Fibroblast of peridontal ligament (primary cell): ENCODE results near the gene ZFYVE28.
A peak's percentile ranks its signal among the peaks of the same experiment; 100 is the strongest.
"Not testable (repeated sequence)": the region's sequence is repeated elsewhere in the genome, so short reads cannot be mapped to it uniquely, and the experiment has no call there.

Experiments
- DNase-seq: peaks from one replicate; pipeline ENCODE4 v3.0.0-alpha.2; 2010; ENCODE audit errors: extremely low read depth

The ZFYVE28 gene

DNA sequence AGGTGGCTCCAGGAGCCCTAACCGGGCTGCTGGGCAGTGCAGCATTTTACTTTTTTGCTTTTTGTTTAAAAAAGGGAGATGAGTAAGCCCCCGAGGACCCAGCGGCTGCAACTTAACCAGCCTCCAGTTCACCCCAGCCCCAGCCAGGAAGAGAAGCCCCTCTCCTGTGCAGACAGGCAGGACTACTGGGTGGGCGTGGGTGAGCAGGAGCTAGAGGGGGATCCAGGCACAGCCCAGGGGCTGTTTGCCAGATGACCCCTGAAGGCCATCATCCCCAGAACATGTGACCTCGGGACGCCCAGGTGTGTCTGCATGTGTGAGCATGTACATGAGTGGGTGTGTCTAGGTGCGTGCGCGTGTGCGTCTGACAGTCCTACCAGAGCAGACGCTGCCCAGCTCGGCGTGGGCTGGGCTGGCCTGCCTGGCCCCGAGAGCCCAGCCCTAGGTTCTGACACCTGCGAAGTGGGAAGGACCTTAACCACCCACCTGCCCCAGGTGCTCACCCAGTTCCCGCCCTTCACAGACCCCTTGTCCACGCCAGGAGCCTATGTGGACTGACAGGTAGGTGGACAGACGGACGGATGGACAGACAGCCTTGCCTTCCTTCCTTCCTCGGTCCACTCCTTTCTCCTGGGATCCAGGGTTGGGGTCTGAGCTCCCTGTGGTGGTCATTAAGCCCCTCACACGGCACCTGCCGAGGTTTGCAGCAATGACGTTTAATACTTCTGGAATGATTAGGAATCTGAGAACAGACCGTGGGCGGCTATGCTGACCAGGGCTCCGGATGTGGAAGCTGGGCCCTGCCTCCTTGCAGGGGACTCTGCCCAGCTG, 168.7 kb downstream of the ZFYVE28 start:
- DNase-seq: no peak

DNA sequence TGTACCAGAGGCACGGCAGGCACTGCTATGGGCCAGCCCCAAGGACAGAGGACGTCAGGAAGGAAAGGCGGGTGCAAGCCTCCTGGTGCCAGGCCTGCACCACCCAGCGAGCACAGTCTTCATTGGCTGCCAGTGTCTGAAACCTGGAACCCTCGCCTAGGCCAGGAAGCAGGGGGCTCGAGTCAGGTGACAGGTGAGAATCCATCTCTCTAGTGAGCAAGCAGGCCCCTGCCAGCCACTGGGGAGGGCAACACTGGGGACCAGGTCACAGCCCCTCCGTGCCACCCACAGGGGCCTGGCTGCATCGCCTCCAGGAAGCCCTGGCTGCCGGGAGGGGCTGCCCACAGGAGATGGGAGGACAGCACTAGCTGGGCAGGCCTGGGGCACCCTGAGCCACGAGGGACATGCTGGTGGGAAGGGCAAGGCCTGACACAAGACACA, 169.6 kb downstream of the ZFYVE28 start:
- no peak for DNase-seq

DNA sequence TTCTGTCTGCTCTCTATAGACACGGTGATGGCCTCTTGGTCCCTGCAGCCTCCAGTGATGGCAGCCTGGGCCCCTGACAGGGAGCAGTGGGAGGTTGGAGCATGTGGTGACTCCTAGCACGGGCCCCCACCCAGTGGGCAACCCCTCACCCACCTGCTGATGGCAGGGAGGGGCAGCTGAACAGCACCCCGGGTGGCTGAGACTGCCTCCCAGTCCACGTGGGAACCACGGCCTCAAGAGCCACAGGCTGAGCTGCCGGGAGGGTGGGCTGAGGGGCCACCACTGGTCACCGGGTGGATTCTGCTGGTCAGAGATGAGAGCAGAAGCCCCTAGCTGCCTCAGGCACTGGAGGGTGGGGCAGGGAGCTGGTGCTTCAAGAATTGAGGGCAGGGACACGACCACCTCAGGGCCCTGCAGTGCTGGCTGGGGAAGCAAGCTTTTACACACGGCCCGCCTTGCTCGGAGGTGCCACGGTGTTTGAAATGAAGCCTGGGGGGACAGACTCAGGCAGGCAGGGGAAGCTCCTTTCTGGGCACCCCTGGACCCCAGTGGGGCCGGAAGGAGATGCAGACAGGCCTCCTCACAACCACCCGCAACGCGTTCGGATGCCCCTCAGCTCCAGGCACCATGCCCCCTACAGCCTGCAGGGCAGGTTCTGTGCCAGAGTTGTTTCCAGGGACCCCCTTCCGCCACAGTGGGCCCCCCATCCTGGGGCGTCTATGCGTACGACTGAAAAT, 170.2 kb downstream of the ZFYVE28 start:
- no peak for DNase-seq

DNA sequence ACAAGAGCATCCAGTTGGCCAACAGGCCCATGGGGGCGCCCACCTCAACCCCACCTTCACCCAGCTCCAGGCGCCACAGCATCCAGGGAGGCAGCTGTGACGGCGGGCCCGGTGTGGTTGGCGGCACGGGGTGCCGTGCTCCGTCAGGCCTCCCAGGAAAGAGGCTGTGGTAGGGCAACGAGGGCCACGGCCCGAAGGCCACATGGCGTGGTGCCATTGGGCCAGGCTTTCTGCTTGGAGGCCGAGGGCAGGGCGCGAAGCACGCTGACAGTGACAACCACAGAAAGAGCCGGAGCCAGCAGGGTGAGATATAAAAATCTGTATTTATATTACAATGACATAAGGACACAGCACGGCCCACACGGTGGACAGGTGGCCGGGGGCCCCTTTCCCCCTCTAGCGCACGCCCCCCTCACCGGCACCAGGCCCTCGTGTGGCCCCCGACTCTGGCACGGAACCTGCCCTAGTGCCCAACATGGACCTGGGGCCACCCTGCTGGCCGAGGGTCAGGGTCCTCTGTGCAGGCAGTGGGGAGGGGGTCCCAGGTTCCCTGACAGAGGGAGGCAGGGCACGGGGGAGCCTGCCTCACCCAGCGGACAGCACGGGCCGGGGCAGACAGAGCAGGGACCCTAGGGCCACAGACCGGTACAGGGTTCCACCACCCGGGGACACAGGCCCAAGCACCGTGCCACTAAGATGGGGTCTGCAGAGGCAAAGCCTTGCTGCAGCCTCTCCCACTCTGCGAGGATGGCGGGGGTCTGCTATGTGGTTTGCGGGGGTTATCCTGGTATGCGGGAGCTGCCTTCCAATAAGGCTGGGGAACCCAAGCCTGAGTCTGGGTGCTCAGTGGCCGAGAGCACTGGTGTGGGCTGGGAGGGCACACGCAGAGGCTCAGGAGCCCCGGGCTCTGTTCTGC, 171.1 kb downstream of the ZFYVE28 start:
- no peak for DNase-seq

DNA sequence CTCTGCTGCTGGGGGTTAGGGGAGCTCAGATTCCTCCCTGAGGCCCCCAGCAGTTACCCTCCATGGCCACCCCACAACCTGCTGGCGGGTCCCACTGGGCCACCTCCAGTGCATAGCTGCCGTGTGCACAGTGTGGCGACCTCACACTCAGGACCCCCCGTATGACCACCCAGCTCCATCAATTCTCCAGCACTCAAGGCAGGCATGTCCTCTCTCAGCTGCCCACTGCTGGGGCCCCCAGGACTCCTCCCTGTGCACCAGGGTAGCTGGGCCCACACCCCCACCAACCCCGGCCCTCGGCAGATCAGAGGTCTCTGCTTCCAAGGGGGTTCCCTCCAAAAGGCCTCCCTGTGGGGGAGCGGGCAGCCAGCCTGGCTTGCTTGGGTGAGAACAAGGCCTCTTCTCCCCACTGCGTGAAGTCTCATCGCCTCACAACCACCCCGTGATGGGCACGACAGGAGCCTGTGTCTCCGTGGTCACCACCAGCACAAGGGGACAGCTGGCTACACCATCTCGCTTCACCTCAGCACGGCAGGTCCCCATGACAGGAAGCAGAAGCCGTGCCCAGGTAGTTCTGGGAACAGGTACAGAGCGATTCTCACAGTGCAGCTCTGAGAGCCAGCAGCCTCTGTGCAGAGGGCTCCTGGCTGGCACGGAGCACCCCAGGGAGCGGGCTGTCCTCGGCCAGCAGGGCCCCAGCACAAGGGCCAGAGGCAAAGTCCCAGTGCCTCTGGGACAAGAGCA, 171.9 kb downstream of the ZFYVE28 start:
- no peak for DNase-seq

DNA sequence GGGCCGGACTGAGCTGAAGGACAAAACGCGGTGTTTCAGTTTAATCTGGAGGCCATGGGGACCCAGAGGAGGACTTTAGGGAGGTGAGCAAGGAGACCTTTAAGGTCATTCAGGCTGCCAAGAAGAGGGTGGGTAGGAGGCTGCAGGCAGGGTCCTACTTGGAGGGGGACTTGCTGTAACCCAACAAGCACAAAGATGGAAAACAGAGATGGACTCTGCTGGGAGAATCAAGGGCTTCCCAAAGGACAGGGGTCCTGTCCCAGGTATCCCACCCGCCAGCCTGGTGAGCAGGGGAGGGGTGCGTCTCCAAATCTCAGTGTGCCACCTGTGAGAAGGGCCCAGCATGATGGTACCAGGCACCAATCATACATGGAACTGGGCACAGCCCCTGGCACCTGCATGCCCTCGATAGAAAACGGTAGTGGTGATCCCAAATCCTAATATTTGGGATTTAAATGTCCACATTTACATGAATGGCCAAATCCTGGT, 172.6 kb downstream of the ZFYVE28 start:
- no peak for DNase-seq

DNA sequence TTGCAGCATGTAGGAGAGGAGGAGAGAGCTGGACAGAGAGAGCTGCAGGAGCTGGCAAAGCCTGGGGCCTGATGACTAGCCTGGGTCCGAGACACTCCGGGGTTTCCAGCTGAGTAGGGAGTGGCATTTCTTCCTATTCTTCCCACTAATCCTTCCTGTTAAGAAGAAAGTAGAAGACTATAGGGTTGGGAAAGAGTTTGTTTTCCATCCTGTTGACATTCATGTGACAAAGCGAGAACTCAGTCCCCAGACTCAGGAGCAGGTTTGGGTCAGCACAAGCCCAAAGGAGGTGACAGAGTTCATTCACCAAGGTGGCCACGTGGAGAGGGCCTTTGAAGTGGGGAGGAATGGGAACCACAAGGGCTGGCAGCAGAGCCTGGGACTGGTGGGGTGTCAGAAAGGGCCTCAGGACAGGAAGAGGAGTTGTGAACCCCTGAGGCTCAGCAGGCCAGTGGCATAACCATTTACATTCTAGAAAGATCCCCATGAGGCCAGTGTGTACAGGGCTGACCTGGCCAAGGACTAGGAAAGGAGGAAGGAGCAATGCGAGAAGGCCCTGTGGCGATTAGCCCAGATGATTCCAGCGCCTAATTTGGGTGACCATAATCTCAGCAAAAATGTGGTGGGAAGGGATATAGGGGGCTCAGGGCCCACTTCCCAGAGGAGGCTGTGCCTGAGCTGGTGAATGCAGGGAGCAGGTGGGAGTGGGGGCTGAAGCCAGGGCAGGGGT, 173.2 kb downstream of the ZFYVE28 start:
- no peak for DNase-seq

DNA sequence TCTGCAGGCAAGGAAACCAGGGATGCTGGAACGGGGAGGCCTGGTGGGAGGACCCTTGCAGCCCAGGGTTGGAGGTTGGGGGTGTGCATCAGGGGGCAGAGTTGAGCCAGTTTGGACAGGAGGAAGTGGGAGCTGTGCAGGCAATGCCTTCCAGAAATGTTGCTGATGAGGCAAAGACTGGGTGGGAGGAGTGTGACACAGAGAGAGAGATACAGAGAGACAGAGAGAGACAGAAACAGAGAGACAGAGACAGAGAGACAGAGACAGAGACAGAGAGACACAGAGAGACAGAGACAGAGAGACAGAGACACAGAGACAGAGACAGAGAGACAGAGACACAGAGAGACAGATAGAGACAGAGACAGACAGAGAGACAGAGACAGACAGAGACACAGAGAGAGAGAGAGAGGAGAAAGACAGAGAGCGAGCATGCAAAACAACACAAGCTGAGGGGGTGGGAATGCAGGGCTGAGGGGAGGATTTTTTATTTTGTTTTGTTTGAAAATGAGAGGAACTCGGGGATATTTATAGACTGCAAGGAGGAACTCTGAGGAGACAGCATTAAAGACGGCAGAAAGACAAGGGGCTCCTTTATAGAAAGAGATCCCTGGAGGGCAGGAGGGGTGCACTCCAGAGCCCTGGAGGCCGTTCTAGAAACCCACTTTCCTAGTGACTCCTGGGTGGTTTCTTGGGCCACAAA, 174.6 kb downstream of the ZFYVE28 start:
- peak; percentile 49 for DNase-seq

DNA sequence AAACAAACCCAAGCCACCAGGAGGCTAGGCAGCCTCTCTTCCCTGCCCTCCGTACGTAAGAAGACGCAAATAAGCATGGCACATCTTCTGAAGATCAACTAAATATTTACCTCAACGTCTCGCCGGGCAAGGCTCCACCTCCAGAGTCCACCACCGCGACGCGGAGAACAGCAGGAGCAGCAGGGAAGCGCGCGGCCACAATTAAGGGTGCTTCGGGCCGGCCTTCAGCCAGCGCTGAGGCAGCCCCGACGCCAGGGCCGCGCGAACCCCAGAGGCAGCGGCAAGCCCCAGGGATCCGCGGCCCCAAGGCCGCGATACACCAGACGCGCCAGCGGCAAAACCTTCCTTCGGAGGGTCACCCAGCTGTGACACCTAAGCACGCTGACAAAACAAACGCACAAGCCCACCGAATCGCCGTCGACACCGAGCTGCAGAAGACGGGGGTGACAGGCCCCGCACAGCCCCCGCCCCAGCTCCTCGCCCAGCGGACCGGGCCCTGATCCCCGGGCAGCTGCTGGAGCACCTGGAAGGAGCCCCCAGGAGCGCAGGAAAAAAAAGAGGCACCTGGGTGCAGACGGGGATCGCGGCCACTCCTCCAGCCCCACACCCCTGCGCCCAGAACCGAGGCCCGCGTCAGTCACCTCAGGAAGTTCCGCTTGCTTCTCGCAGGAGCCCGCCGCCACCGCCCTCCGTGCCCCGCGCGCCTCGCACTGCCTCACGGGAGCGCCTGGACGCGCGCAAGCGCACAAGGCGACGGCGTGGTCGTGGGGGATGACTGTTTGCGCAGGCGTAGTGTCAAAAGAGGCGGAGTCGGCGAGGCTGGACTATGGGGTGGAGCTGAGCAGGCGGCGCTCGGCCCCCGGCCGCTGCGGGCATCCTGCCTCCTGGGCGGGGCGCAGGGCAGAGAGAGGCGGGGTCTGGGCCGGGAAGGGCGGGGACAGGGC, 176.8 kb downstream of the ZFYVE28 start, which contains the start of the genes HAUS3 and POLN:
Gene HAUS3 (minus strand): TSS at position 712 of the 944 bp plus-strand sequence. CDS start 1,175 bp downstream, outside the sequence.
Gene POLN (minus strand): TSS at position 712 of the 944 bp plus-strand sequence. CDS start 12,890 bp downstream, outside the sequence.
- peak; percentile 97 for DNase-seq

DNA sequence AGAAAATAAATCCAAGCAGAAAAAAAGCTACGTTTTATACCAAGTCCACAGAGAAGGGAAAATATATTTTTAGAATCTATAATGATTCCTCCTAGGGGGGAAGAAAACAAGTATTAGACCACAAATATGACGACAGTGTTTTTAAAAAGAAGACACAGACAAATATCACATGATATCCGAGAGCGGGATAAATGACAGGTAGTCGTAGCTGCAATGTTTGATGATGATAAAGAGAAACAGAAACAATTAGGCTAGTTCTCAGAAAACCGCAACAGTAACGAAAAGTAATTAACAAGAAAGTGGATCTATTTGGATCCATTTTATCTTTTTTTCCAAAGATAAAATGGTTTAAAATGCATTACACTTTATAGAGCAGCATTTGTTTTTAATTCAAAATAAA, 177.4 kb downstream of the ZFYVE28 start:
- DNase-seq: no peak

DNA sequence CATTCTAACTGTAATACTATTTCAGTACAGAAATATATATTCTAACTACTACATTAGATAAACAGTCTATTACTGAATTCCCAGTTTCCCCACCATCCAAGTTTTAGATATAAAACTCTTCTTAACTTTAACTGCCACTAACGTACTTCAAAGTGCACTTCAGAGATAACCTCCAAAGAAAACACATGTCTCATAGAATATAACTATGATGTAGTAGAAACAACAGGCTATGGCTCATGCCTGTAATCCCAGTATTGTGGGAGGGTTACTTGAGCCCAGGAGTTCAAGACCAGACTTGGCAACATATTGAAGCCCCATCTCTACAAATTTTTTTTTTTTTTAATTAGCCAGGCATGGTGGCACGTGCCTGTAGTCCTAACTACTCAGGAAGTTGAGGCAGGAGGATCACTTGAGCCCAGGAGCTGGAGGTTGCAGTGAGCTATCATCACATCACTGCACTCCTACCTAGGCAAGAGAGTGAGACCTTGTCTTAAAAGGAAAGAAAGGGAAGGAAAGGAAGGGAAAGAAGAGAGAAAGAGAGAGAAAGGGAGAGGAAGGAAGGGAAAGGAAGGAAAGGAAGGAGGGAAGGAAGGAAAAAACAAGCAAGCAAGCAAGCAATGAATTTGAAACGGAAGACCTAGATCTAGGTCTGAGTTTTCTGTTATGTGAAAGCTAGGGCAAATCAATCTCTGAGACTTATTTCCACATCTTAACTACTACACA, 181.3 kb downstream of the ZFYVE28 start:
- DNase-seq: no peak

DNA sequence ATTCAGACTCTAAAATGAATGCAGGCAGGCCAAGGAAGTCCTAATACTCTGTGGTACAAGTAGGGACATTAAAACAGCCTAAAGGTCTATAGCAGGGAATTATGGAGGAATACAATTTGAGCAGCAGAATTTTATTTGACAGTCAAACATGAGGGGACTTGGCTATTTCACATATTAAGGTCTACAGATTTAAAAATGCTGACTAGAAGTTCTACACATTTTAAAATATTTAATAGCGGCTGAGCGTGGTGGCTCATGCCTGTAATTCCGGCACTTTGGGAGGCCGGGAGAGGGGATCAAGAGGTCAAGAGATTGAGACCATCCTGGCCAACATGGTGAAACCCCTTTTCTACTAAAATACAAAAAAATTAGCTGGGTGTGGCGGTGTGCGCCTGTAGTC, 187.4 kb downstream of the ZFYVE28 start:
- DNase-seq: no peak

DNA sequence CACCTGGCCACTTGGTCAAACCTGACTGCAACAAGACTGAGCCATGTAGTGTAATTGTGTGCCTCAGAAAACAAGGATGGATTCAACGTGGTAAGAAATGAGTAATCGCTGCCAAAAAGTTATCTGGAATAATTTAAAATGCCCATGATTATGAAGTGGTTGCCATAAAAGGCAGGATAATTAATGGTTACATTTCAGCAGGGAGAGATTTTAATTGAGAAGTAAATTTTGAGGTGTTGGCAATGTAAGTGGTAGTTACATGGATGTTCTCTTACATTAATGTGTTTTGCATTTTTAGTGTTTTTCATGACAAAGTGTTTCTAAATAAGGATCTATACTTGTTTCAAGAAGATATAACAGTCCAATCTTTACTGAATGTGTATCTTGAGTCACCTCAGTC, 192.2 kb downstream of the ZFYVE28 start:
- no peak for DNase-seq

DNA sequence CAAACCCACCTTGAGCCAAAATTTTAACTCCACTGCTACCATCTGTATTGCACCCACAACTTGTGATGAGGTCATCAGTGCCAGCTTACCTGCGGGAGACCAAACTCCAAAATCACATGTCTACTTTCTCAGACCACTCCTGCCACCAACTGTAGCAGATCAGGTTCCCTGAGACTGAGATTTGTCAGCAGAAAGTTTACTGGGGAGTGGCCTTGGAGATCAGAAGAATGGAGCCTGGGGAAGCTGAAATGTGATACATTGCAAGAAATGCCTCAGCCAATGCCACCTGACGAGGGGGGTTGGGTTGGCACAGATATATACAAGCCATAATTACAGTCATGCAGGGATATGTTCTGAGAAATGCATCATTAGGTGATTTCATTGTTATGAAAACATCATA, 195.6 kb downstream of the ZFYVE28 start:
- DNase-seq: no peak

DNA sequence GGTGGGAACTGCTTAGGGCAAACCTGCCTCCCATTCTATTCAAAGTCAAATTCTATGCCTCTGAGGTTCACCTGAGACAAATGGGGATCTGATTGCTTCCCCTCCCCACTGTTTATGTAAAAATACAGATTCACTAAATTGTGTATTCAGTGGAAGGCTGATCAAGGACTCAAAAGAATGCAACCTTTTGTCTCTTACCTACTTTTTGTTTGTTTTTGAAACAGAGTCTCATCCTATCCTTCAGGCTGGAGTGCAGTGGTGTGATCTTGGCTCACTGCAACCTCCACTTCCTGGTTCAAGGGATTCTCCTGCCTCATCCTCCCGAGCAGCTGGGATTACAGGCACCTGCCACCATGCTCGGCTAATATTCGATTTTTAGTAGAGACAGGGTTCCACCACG, 197.1 kb downstream of the ZFYVE28 start:
- not testable (repeated sequence) for DNase-seq

DNA sequence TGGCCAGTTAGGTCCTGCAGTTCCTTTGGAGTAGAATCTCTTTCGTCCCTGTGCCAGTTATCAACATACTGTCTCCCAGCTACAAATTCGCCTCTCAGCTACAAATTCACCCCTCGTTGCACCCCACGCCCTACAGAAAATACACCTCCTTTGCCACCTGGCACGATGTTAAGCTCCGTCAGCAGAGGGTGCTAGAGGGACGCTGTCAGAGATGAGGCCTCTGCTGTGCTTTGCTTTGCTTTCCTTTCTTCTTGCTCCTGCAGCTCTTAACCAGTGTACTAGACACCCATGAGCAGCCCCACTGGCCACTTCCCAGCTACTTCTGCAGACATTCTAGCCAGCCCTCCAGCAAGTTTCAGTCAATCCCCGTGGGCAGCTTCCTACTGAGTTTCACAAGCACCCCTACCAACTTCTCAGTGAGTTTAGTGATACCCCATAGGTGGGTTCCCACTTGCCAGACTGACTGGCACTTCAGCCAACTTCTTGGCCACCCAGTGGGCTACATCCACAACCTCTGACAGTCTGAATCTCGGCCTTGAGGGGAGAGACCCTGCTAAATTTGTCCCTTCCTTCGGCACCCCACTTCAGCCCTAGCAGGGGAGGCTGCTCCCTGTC, 198.3 kb downstream of the ZFYVE28 start:
- DNase-seq: peak; percentile 76
